Left lung (tissue), 10 donors: ENCODE measurements around the gene SH3PXD2A. TPM values are rescaled to one million over a fixed set of nuclear protein-coding genes. Genes with fewer than 3 reads are reported as not detected.
A peak's percentile ranks its signal among the peaks of the same experiment; 100 is the strongest.

Experiments used
- ATAC-seq: fragments of 200-7000 bp; cut with Tn5 transposase; one replicate; pipeline ENCODE4 v1.9.1; 2020; ENCODE audit warnings: moderate library complexity
- DNase-seq, 4 donors: peaks; one replicate each; pipeline ENCODE4 v3.0.0-alpha.2; 2013 to 2020
- H3K27ac ChIP-seq, 2 donors: fragments of 200-600 bp; sonication (generic) in 1 of 2; one replicate each; pipeline versions ENCODE4 v1.5.0 to v1.8.0; 2020 to 2021
- H3K27me3 ChIP-seq, 2 donors: fragments of 200-600 bp; sonication (generic) in 1 of 2; one replicate each; pipeline versions ENCODE4 v1.5.0 to v1.8.0; 2020 to 2021
- H3K36me3 ChIP-seq, 2 donors: fragments of 200-600 bp; sonication (generic) in 1 of 2; one replicate each; pipeline versions ENCODE4 v1.5.0 to v1.8.0; 2020 to 2021
- H3K4me1 ChIP-seq, 2 donors: fragments of 200-600 bp; one replicate each; pipeline ENCODE4 v1.8.0; 2021
- H3K4me3 ChIP-seq, 2 donors: fragments of 200-600 bp; sonication (generic) in 1 of 2; one replicate each; pipeline versions ENCODE4 v1.5.0 to v1.8.0; 2020 to 2021; ENCODE audit warnings: mild to moderate bottlenecking in 1 of 2
- H3K9me3 ChIP-seq, 2 donors: fragments of 200-600 bp; sonication (generic) in 1 of 2; one replicate each; pipeline versions ENCODE4 v1.5.0 to v1.8.0; 2020 to 2021
- CTCF ChIP-seq, 2 donors: fragments of 200-600 bp; sonication (generic) in 1 of 2; IDR thresholded peaks; one replicate each; pipeline versions ENCODE4 v1.5.0 to v1.8.0; 2021; ENCODE audit warnings: antibody characterized with exemption in 2 of 2
- intact Hi-C, 2 donors: fragments of 100-400 bp; cut with DNase I; formaldehyde crosslinking; loops; one replicate each; pipeline versions ENCODE4 v1.11.2 to v1.14.2; 2022
- polyA plus RNA-seq, 6 donors: library from polyadenylated mRNA; unstranded; fragments of 120-200 nt; gene quantifications; one replicate each; pipeline ENCODE4 v1.2.1, GENCODE V29; 2013; ENCODE audit not compliant: insufficient read length in 6 of 6
- total RNA-seq, 2 donors: library from RNA; stranded (reverse); fragmentation: NEBNext Ultra II Directional; extraction: Animal tissue kit (Norgen Biotek cat#: 25700); gene quantifications; one replicate each; pipeline ENCODE4 v1.2.1, GENCODE V29; 2021
- donor health status: DM: no; HTN: yes; CAD: no.
- donor health status: DM: no; HTN: no; CAD: no.

The SH3PXD2A gene
- total and polyA plus RNA-seq, 8 donors: 44.8 to 117 (median 91.7) TPM

- Histone ChIP-seq H3K9me3 (no peaks in the 10 kb centered on the region), H3K27ac (no peak overlapping the region), H3K4me1 (peaks cover 21 to 22% of the 10 kb centered on the region in 2 donors), H3K27me3 (peaks cover 0 to 35% of the 10 kb centered on the region in 2 donors), H3K4me3 (no peak overlapping the region), H3K36me3 (no peaks in the 10 kb centered on the region)
- intact Hi-C loops: no loop called here
- no peak for ATAC-seq
- DNase-seq: peak in 1 of 4 donors; percentile 25
- no peak for TF ChIP-seq CTCF (IDR thresholded peaks at IDR 0.05)
Observed at GRCh38 chr10:103693812-103694205, 161.6 kb downstream of the SH3PXD2A start.

GRCh38 chr10:103692952-103693811 lies 162.2 kb downstream of the SH3PXD2A start:
- TF ChIP-seq CTCF (IDR thresholded peaks at IDR 0.05): no peak
- Histone ChIP-seq H3K9me3 (no peaks in the 10 kb centered on the region), H3K4me3 (peak overlapping the region; percentile 9 to 22), H3K36me3 (no peaks in the 10 kb centered on the region), H3K27ac (no peak overlapping the region), H3K27me3 (peaks cover 0 to 35% of the 10 kb centered on the region in 2 donors), H3K4me1 (peaks cover 21 to 22% of the 10 kb centered on the region in 2 donors)
- DNase-seq: peak in 2 of 4 donors; percentile 44 to 67
- intact Hi-C loops: no loop called here
- peak; percentile 1 for ATAC-seq

- Histone ChIP-seq H3K27ac (no peak overlapping the region), H3K4me3 (peak overlapping the region; percentile 9 to 22), H3K27me3 (peaks cover 0 to 35% of the 10 kb centered on the region in 2 donors), H3K4me1 (peaks cover 21 to 22% of the 10 kb centered on the region in 2 donors), H3K9me3 (no peaks in the 10 kb centered on the region), H3K36me3 (no peaks in the 10 kb centered on the region)
- intact Hi-C loops: no loop called here
- no peak for ATAC-seq
- peak in 1 of 4 donors; percentile 71 for DNase-seq
- TF ChIP-seq CTCF (IDR thresholded peaks at IDR 0.05): no peak
Observed at GRCh38 chr10:103692436-103692951, 162.9 kb downstream of the SH3PXD2A start.

- Histone ChIP-seq H3K27me3 (peaks cover 0 to 35% of the 10 kb centered on the region in 2 donors), H3K4me3 (no peak overlapping the region), H3K27ac (no peak overlapping the region), H3K9me3 (no peaks in the 10 kb centered on the region), H3K4me1 (peaks cover 18 to 22% of the 10 kb centered on the region in 2 donors), H3K36me3 (no peaks in the 10 kb centered on the region)
- no peak for TF ChIP-seq CTCF (IDR thresholded peaks at IDR 0.05)
- ATAC-seq (no peak), DNase-seq (peak in 1 of 4 donors; percentile 70)
- intact Hi-C loops: no loop called here
Observed at GRCh38 chr10:103691723-103692435, 163.5 kb downstream of the SH3PXD2A start.

GRCh38 chr10:103691267-103691666 lies 164.1 kb downstream of the SH3PXD2A start:
- Histone ChIP-seq H3K9me3 (no peaks in the 10 kb centered on the region), H3K27ac (no peak overlapping the region), H3K4me1 (peaks cover 15 to 21% of the 10 kb centered on the region in 2 donors), H3K36me3 (no peaks in the 10 kb centered on the region), H3K4me3 (no peak overlapping the region), H3K27me3 (peaks cover 0 to 35% of the 10 kb centered on the region in 2 donors)
- intact Hi-C loops: no loop called here
- no peak for TF ChIP-seq CTCF (IDR thresholded peaks at IDR 0.05)
- ATAC-seq (no peak), DNase-seq (peak in 1 of 4 donors; percentile 11)
